ENCODE measurements around the gene H2BW2. TPM values are rescaled to one million over a fixed set of nuclear protein-coding genes. Genes with fewer than 3 reads are reported as not detected.

The H2BW2 gene
- total RNA-seq, 1 donor from 2014 or later, result not detected

Other genes with a start within 250 kb of the H2BW2 start
- 2.1 and 2.9 TPM in 2 replicates for gene RAB9B, start 207.7 kb upstream of the H2BW2 start, total RNA-seq
- gene TMSB15B, start 77.3 kb upstream of the H2BW2 start, total RNA-seq, result 0.47 and 1.5 TPM in 2 replicates
- gene H2BW1, start 26.2 kb upstream of the H2BW2 start, total RNA-seq, result not detected in 2 replicates
- 3.2 and 3.4 TPM in 2 replicates for gene TMSB15C, start 36.3 kb downstream of the H2BW2 start, total RNA-seq
- gene ZCCHC18, start 72.6 kb downstream of the H2BW2 start, total RNA-seq, result 0.26 and 0.40 TPM in 2 replicates
- gene SLC25A53, start 117.1 kb downstream of the H2BW2 start, total RNA-seq, result 3.9 and 5.3 TPM in 2 replicates
- 29.1 and 39.1 TPM in 2 replicates for gene FAM199X, start 126.5 kb downstream of the H2BW2 start, total RNA-seq
- gene ESX1, start 215.0 kb downstream of the H2BW2 start, total RNA-seq, result not detected in 2 replicates

All from myocyte (in vitro differentiated cells).